ENCODE measurements around the gene PSD2. TPM values are rescaled to one million over a fixed set of nuclear protein-coding genes. Genes with fewer than 3 reads are reported as not detected.

PSD2 gene
- total RNA-seq, 1 donor from 2014 or later, result not detected

DNA sequence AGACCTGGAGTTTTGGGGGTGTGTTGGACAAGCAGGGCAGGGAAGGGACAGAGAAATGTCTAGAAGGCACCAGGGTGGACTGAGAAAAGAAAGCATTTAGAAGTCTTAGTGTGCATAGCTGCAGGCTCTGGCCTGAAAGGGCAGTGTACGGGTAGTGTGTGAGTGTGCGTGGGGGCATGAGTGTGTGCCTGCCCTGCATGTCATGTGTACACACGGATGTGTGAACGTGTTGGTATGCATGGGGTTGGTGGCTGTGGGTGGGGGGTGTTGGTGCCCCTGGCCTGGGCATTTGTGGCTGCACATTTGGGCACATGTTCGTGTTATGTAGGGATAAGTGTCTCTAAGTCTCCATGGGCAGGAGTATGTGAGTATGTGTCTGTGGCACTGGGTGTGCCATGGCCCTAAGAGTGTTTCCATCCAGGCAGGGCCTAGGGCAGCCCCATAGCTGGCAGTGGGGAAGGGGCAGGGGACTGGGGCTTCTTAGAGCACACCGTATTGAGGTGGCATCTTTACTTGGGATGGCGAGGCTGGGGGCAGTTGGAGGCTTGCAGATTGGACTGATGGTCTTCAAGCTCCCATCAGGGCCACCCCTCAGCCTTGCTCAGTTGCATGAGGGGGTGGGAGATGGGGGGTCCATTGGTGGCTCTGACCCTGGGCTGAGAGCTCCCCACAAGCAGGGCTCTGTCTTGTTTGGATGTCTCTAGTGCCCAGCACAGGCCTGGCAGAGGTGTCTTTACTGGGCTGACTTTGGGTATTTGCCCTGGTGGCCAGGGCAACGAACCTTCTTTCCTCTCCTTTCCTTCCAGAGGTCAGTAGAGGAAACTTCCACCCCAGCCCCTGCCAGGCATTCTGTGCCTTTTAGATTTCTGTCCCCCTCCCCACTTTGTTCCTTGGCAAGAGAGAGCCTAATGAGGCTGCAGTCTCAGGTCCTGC, 15.0 kb downstream of the PSD2 start:
- intact Hi-C loops (cut with micrococcal nuclease), result no loop called here

DNA sequence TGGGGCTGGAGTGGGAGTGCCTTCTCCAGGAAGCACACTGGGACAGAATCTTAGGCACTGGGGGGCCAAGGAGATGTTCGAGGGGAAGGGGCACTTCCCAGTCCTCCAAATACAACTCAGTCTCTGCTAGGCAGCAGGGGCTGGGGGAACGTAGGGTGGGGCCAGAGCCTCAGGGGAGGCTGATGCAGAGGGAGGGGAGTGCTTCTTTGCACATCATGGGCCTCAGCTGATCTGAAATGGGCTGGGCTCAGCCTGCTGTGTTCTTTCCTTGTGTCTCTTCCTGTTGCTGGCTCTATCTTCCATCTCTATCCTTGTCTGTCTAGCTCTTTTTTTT, 15.6 kb downstream of the PSD2 start:
- intact Hi-C loops (cut with micrococcal nuclease), result no loop called here

DNA sequence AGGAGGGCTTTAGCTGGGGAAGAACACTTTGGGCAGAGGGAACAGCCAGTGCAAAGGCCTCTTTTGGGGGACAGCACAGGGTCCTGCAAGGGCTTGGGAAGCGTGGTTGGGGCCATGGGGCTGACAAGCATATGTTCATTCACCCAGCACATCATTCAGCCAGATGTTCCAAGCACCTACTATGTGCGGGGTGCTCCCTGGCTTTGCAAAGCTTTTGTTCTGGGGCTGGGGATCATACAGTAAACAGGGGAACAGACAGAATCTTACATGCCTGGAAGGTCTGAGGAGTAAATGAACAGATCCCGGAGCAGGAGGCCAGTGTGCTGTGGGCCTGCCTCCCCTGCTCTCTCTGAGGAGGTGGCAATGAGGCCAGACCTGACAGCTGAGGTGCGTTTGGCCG, 16.7 kb downstream of the PSD2 start:
- intact Hi-C loops (cut with micrococcal nuclease), result no loop called here

DNA sequence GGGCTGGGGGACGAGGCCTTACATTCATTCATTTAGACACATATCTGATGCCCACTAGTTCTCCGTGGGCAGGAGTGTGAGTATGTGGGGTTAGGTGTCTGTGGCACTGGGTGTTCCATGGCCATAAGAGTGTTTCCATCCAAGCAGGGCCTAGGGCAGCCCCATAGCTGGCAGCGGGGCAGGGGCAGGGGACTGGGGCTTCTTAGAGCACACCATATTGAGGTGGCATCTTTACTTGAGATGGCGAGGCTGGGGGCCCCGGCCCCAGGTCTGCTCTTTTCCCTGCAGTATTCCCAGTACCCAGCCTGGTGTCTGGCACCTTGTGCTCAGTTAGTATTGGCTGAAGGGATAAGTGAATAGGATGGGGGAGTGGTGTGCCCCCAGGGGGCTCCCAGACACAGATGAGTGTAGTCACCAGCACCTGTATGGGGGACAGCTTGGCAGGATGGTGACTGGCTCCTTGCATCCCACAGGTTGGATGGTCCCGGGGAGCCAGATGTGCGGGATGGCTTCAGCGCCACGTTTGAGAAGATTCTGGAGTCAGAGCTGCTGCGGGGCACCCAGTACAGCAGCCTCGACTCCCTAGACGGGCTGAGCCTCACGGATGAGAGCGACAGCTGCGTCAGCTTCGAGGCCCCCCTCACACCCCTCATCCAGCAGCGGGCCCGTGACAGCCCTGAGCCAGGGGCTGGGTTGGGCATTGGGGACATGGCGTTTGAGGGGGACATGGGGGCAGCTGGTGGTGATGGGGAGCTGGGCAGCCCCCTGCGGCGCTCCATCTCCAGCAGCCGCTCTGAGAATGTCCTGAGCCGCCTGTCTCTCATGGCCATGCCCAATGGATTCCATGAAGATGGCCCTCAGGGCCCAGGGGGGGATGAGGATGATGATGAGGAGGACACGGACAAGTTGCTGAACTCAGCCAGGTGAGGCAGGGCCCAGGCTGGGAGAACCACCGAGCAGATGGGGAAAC, 17.5 kb downstream of the PSD2 start:
- intact Hi-C loops (cut with micrococcal nuclease), result no loop called here

DNA sequence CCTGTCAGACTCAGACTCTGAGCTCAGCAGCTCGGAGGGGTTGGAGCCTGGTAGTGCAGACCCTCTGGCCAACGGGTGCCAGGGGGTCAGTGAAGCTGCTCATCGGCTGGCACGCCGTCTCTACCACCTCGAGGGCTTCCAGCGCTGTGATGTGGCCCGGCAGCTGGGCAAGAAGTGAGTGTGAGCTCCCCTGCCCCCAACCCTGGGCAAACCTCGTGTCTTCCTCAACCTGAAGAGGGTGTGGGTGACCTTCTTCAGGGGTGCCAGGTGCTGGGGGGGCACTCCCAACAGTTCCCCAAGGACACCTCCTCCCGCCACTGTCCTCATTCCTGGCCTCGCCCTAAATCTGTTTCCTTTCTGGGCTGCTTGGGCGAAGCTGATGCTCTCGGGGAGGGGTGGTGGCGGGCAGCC, 18.6 kb downstream of the PSD2 start:
- intact Hi-C loops (cut with micrococcal nuclease), result no loop called here

DNA sequence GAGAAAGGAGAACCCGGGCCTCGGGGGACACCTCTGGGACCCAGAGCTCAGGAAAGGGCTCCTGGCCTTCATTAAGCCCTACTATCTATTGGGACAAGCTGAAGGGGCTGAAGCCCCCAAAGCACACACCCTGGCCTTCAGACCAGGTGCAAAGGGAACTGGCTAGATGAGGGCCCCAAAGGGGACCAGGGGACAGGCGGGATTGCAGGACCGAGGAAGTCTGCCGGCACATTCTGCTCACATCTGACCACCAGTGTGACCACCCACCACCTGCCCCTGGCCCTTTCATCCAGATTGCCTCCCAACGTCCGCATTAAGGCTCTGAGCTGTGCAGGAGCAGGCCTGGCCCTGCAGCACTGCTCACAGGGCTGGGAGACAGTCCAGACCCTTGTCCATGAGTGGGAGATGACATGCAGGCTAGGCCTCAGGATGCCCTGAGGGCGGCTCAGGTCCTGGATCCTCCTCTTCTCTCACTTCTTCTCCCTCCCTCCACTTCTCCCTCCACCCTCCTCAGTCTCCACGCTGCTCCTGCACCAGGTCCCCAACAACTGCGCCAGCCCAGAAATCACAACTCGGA, 19.2 kb downstream of the PSD2 start:
- intact Hi-C loops (cut with micrococcal nuclease), result no loop called here

DNA sequence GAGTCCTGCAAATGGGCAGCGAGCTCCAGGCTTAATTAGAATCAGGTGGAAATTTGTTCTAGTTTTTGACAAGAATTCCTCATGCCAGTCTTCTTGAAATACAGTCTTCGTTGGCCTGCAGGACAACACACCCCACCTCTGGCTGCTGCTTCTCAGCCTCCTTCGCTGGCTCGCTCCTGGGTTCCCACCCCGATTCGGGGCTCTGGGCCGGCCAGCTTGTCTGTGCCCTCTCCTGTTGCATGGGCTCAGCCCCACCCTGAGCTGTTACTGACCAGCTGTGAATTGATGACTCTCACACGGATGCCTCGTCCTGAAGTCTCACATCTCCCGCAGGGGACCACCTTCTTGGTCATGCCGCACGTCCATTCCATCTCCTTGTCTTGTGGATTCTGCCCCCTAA, 21.0 kb downstream of the PSD2 start:
- intact Hi-C loops (cut with micrococcal nuclease), result no loop called here

DNA sequence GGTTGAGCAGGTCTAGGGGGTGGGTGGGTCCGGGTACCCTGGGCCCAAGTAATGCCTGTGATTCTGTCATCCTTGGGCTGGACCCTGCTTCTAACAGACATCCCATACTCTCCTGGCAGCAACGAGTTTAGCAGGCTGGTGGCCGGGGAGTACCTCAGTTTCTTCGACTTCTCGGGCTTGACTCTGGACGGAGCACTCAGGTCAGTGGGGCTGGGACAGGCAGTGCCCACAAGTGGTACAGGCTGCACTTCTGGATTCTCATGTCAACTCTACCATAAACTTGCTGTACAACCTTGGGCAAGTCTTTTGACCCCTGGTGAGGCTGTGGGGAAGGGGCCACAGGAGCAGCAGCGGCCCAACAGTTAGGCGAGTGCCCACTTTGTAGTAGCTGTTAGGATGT, 21.8 kb downstream of the PSD2 start:
- intact Hi-C loops (cut with micrococcal nuclease), result no loop called here

DNA sequence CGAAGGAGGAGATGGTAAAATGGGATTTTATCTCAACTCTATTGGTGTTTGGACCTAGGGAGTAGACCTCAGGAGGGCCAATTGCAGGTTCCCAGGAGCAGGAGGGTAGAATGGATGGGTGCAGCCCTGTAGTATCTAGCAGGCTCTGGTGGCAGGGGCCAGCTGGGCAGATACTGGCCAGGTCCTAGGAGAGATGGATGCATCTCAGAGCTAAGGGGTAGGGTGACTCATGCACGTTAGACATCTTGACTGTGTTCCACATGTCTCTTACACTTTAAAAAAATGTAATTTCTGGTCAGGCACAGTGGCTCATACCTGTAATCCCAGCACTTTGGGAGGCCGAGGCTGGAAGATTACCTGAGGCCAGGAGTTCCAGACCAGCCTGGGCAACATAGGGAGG, 22.4 kb downstream of the PSD2 start:
- intact Hi-C loops (cut with micrococcal nuclease), result no loop called here

DNA sequence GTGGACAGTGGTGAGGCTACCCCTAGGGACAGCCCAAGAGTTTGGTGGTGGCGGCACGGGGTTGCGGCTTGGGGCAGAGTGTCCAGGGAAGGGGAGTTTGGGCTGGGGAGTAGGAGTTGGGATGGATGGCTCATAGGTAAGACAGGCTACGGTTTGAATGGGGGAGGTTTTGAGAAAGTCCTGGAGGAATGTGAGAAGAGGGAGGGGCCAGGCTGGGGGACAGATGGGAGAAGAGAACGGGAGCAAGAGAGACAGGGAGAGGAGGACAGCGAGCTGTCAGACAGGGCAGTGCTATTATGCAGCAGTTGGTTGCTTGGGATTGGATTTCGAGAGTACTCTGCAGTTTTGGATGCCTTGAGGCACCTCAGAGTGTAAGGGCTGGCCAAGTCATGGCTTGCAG, 24.5 kb downstream of the PSD2 start:
- intact Hi-C loops (cut with micrococcal nuclease), result no loop called here

DNA sequence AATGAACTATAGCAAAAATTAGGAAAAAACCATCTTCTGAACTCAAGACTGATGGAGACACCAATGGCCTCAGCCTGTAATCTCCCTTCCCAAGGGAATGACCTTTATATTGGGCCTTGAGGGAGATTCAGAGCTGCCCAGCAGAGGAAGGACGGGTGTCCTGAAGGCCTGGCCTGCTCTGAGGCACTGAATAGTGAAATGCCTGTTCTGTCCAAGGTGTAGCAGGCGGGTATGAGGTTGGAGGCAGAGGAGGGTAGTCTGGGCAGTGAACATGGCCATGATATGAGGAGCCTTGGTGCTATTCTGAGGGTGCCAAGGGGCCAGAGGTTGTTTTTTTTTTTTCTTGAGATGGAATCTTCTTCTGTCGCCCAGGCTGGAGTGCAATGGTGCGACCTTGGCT, 25.0 kb downstream of the PSD2 start:
- intact Hi-C loops (cut with micrococcal nuclease), result no loop called here

DNA sequence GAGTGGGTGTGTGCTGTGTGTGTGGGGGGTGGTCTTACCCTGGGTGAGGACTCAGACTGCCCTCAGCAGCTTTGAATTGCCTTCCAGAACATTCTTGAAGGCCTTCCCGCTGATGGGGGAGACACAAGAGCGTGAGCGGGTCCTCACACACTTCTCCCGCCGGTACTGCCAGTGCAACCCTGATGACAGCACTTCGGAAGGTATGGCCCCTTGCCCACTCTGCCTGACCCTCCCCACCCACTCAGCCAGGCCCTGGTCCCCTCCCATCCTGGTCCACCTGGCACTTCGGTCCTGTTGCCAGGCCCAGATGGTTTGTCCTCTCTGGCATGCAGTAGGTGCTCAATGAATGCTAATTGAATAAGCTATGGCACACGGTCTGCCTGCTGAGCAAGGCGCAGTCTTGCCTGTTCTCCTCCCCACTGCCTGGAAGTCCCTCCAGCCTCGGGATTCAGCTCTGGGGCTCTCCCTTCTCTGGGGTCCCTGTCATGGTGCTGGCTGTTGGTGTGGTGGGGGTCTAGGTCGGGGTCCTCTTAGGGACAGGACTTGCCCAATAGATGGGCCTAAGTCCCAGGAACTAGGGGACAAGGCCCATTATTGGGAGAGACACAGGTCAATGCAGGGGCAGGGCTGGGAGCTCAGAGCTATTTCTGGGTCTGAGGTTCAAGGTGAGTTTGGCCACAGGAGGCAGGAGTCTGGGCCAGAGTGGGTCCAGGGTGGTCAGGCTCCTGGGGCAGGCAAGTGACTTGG, 26.4 kb downstream of the PSD2 start:
- intact Hi-C loops (cut with micrococcal nuclease), result no loop called here

DNA sequence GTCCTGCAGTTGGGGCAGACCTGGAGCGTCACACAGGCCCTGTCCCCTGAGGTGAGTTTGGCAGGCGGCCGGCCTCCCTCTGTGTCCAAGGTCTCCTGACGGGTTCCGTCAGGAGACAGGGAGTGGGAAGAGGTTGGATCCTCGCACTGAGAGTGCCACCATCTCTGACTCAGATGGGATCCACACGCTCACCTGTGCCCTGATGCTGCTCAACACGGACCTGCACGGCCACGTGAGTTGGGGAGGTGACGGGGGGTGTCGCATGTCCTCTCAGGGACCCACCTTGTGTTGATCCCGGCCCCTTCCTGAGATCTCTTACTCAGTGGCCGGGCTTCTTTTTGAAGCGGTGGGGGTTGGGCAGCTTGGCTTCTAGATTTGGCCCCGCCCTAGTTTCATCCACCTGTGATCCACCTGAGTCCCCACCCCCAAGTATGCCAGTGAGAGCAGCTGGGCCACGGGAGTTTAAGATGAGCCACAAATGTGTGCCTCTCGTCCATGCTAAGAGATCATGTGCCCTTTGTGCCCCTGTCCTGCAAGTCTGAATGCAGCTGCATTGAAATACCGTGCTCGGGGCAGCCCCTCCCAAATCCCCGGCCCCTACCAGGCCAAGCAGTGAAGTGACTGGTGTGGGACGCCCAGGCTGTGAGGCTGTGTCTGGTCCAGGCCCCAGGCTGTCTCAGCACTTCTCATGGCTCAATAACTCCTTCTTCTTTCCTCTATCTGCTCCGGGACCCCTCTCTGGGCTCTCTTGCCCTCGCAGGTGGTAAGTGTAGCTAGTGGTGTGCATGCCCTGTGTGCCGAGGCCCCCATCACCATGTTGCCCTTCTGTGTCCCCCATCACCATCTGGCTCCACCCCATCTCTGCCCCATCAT, 27.2 kb downstream of the PSD2 start:
- intact Hi-C loops (cut with micrococcal nuclease), result no loop called here

DNA sequence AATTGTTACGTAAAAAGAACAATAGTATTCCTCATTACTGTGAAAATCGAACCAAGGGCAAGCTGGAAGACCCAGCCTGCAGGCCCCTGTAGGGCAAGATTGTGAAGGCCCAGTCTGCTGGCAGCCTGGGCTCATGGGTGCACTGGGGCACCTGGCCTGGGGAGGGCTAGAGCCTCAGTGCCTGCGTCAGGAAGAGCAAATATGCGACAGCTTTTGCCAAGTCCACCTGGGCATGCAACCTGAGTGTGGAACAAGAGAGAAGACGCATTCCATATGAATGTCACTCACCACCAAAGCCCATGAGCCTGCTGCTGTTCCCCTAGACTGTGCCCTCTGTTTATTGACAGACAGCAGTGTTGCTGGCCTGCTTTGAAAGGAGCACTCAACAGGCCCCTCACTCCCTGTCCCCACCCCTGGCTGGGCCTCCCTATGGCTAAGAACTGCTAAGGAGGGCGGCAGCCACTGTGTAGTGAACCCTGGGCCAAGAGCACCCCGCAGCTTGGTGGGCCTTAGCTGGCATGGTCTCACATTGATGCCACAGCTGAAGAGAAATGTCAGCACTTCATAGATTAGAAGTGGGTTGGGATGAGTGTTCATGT, 28.2 kb downstream of the PSD2 start:
- intact Hi-C loops (cut with micrococcal nuclease), result no loop called here

DNA sequence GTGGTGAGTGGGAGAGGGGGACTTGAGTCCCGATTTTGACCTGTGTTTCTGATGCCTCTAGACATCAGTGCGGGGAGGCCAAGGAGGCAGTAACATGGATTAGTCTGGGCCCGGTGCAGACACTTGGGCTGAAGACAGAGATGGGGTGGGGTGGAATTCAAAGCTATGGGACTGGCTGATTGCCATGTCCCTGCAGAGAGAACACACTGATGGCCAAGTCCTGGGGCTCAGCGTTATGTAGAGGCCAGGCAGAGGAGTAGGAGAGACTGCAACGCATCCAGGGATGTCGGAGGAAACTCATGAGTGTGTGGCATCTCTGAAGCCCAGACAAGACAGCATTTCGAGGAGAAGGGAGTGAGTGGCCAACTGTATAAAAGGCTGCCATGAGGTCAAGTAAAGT, 30.1 kb downstream of the PSD2 start:
- intact Hi-C loops (cut with micrococcal nuclease), result no loop called here

DNA sequence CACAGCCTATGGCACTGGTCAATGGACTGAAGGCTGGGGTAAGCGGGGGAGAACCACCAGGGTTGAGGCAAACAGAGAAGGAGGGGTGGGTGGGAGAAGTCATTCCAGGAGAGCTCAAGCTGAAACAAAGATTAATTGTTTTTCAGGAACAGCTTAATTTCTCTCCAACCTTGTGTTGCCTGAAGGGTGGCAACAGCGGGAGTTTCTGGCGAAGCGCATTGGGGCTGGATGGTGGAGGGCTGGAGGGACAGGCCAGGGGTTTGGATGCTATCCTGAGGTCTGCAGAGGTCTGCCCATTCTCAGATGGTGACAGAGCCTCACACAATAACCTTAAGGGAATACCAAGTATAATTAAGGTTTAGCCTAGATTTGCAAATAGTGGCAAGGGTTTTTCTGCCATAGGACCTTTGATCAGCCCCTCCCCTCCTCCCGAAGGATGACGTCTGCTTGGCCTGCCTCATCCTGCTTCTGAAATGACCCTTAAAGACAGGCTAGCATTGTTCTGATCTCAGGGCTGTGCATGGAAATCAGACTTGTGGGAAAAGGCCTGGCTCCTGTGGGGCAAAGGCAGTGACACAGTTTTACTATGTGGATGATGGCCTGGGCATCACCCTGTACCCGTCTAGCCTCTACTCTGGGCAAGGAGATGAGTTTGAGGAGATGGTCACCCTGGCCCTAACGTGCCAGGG, 32.7 kb downstream of the PSD2 start:
- intact Hi-C loops (cut with micrococcal nuclease), result no loop called here

DNA sequence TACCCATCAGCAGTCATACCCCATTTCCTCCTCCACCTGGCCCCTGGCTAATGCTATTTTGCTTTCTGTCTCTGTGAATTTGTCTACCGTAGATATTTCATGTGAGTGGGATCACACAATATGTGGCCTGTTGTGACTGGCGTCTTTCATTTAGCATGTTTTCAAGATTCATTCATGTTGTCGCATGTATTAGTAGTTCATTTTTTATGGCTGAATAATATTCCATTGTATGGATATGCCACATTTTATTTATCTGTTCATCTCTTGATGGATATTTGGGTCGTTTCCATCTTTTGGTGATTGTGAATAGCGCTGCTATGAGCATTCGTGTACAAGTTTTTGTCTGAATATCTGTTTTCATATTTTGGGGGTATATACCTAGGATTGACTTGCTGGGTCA, 33.9 kb downstream of the PSD2 start:
- intact Hi-C loops (cut with micrococcal nuclease), result no loop called here

DNA sequence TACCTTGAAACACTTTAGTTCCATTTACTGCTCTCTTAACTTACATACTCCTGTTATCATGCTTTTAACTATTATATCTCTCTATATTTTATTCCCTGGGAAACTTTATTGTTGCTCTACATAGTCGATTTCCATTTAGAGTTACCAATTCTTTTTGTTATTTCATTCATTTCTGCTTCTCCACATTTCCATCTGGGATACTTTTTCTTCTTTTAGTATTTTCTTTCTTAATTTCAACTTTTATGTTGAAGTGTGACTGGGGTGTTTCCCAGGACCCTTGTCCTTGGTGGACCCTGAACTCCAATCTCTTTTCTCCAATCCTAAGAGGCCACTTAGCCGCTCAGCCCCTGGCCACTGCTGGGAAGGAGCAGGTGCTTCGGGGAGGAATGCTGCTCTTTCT, 36.0 kb downstream of the PSD2 start:
- intact Hi-C loops (cut with micrococcal nuclease), result no loop called here

DNA sequence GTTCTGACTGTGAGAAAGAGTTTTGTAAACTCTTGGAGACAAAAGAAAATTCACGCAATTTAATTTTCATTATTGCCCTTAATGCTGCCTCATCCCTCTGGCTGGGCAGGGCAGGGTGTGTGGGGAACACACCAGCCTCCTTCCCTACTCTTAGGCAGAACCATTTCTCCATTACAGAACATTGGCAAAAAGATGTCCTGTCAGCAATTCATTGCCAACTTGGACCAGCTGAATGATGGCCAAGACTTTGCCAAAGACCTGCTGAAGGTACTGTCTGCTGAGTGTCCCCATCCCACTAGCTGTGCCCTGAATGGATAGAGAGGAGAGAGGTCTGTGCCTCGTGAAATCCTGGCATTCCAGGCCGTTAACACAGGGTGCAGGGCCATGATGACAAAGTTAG, 37.9 kb downstream of the PSD2 start:
- intact Hi-C loops (cut with micrococcal nuclease), result no loop called here

Data from T-helper 2 cell treated with Interferon-gamma antibody and Interleukin-4, amounts not matched to agents 100 ng/mL and 5 ng/mL, for 36 hours (primary cell).